ENCODE data around the gene CBLC. TPM values are rescaled to one million over a fixed set of nuclear protein-coding genes. Genes with fewer than 3 reads are reported as not detected.
A peak's percentile ranks its signal among the peaks of the same experiment; 100 is the strongest.

Gene CBLC
- polyA plus RNA-seq, 1 of the 3 experiments (the other 2 are of a cell fraction) = not detected

- H3K9me2 ChIP-seq = no peaks in the 10 kb centered on the region
- H3K4me1 ChIP-seq (ENCODE audit: control insufficient read depth in 1 of 2, insufficient read depth in 2 of 2, low read depth in 1 of 2, low read length in 1 of 2) = peaks cover 13 to 27% of the 10 kb centered on the region in 2 experiments; a peak in 3 of 4 replicates
- H3F3A ChIP-seq (replicated peaks; ENCODE audit: insufficient read depth) = peaks cover 22% of the 10 kb centered on the region
- peak overlapping the region in 1 of 2 experiments; percentile 64; a peak in 1 of 4 replicates for H3K27ac ChIP-seq (ENCODE audit: low read depth in 2 of 2, low read length in 1 of 2)
- no peak overlapping the region for H3K9ac ChIP-seq
- ChIA-PET CTCF (interaction anchor here (1.0 to 8.7 kb wide), 4 partner anchors 11 to 29 kb away, joined by 3 to 86 read pairs (median 16); no protein-coding TSS in a partner anchor), POLR2A (no interaction called here)
- no peak for TF ChIP-seq USF1 (IDR thresholded peaks at IDR 0.05; ENCODE audit: borderline replicate concordance, low read depth)
- no peak for TF ChIP-seq ELF1 (IDR thresholded peaks at IDR 0.05)
- TF ChIP-seq NFIC (IDR thresholded peaks at IDR 0.05; ENCODE audit: borderline replicate concordance) = no peak
- no peak for TF ChIP-seq YY1 (IDR thresholded peaks at IDR 0.05; ENCODE audit: low read depth)
- TF ChIP-seq JUND (IDR thresholded peaks at IDR 0.05) = no peak
- H3K9me3 ChIP-seq = no peaks in the 10 kb centered on the region
- peaks cover 6 to 9% of the 10 kb centered on the region in 2 experiments for H3K36me3 ChIP-seq (replicated peaks in 1 of 2; ENCODE audit: control insufficient read depth in 1 of 2, insufficient read depth in 2 of 2, low read length in 1 of 2)
- WGBS (ENCODE audit: low lambda C conversion rate) = 73% methylated on average over 8 of the region's 8 CpGs
- 0 out of 2 replicates have a peak overlapping the region, but pooled peaks have one; percentile 83 for H3K4me2 ChIP-seq
- H3K27me3 ChIP-seq (ENCODE audit: insufficient read depth) = no peaks in the 10 kb centered on the region
- H3K4me3 ChIP-seq (ENCODE audit: low read depth in 2 of 2, low read length in 1 of 2) = no peak overlapping the region
- H2AFZ ChIP-seq (ENCODE audit: low read depth) = no peak overlapping the region
- H4K20me1 ChIP-seq (ENCODE audit: insufficient read depth) = peaks cover 5% of the 10 kb centered on the region; the same call in 1 of the 2 replicates
- peaks cover 30% of the 10 kb centered on the region for H3K79me2 ChIP-seq (ENCODE audit: insufficient read depth)
- no peak for DNase-seq
Observed at GRCh38 chr19:44752123-44752815, 25.4 kb upstream of the CBLC start.

- peaks cover 5% of the 10 kb centered on the region; the same call in 1 of the 2 replicates for H4K20me1 ChIP-seq (ENCODE audit: insufficient read depth)
- CTCF ChIA-PET = interaction anchor here (1.0 to 8.7 kb wide), 4 partner anchors 10 to 29 kb away, joined by 3 to 86 read pairs (median 8); no protein-coding TSS in a partner anchor
- no peak overlapping the region; the same call in 1 of the 2 replicates for H3K9ac ChIP-seq
- no peak for TF ChIP-seq CTCF (IDR thresholded peaks at IDR 0.05)
- TF ChIP-seq IRF3 (IDR thresholded peaks at IDR 0.05; ENCODE audit: low read depth, low read length) = no peak
- no peak for TF ChIP-seq NRF1 (IDR thresholded peaks at IDR 0.05; ENCODE audit: low read depth, low read length)
- TF ChIP-seq TAF1 (IDR thresholded peaks at IDR 0.05; ENCODE audit: borderline replicate concordance, low read depth, low read length) = no peak
- 0 out of 2 replicates have a peak, but pooled peaks have one; percentile 51 for TF ChIP-seq USF1 (IDR thresholded peaks at IDR 0.05; ENCODE audit: borderline replicate concordance, low read depth)
- peak; percentile 98 for TF ChIP-seq TCF12 (IDR thresholded peaks at IDR 0.05)
- no peak for TF ChIP-seq RCOR1 (IDR thresholded peaks at IDR 0.05; ENCODE audit: low read length)
- no peak for TF ChIP-seq CHD2 (IDR thresholded peaks at IDR 0.05; ENCODE audit: low read length, partially characterized antibody)
- peak; percentile 61 for TF ChIP-seq GABPA (IDR thresholded peaks at IDR 0.05; ENCODE audit: low read depth)
- no peak for TF ChIP-seq GATA2 (CRISPR knock-in tag; IDR thresholded peaks at IDR 0.05)
- peak; percentile 60; the same call in 1 of the 2 replicates for TF ChIP-seq FOSL2 (IDR thresholded peaks at IDR 0.05; ENCODE audit: borderline replicate concordance, low read depth)
- peak; percentile 82 for TF ChIP-seq ZBTB33 (IDR thresholded peaks at IDR 0.05; ENCODE audit: borderline replicate concordance, low read depth)
- peak; percentile 74 for TF ChIP-seq JUND (IDR thresholded peaks at IDR 0.05)
- TF ChIP-seq RXRA (IDR thresholded peaks at IDR 0.05; ENCODE audit: borderline replicate concordance, low read depth) = peak; percentile 96
- TF ChIP-seq FOXJ3 (CRISPR knock-in tag; IDR thresholded peaks at IDR 0.05) = no peak
Observed at GRCh38 chr19:44752816-44753625, 24.7 kb upstream of the CBLC start.

More at GRCh38 chr19:44752816-44753625, 24.7 kb upstream of the CBLC start:
- Histone ChIP-seq H3K4me3 (ENCODE audit: low read depth in 2 of 2, low read length in 1 of 2) (peak overlapping the region in 1 of 2 experiments; percentile 36; a peak in 1 of 4 replicates), H3F3A (replicated peaks; ENCODE audit: insufficient read depth) (peaks cover 21% of the 10 kb centered on the region), H3K27me3 (ENCODE audit: insufficient read depth) (no peaks in the 10 kb centered on the region), H3K9me2 (no peaks in the 10 kb centered on the region), H3K4me1 (ENCODE audit: control insufficient read depth in 1 of 2, insufficient read depth in 2 of 2, low read depth in 1 of 2, low read length in 1 of 2) (peaks cover 17 to 27% of the 10 kb centered on the region in 2 experiments; a peak in 3 of 4 replicates), H3K9me3 (no peaks in the 10 kb centered on the region), H3K36me3 (replicated peaks in 1 of 2; ENCODE audit: control insufficient read depth in 1 of 2, insufficient read depth in 2 of 2, low read length in 1 of 2) (peaks cover 9 to 12% of the 10 kb centered on the region in 2 experiments), H3K27ac (ENCODE audit: low read depth in 2 of 2, low read length in 1 of 2) (peak overlapping the region; percentile 64 to 70; a peak in 3 of 4 replicates), H3K79me2 (ENCODE audit: insufficient read depth) (peaks cover 30% of the 10 kb centered on the region), H2AFZ (ENCODE audit: low read depth) (no peak overlapping the region), H3K4me2 (peak overlapping the region; percentile 83; the same call in 1 of the 2 replicates)
- POLR2A ChIA-PET = no interaction called here
- DNase-seq = peak; percentile 68
- 18% methylated on average over 17 of the region's 18 CpGs for WGBS (ENCODE audit: low lambda C conversion rate)

Data from SK-N-SH (cell line).